Skeletal muscle tissue (tissue), 4 donors: Measurements from ENCODE around the gene MCF2L. TPM values are rescaled to one million over a fixed set of nuclear protein-coding genes. Genes with fewer than 3 reads are reported as not detected.

Experiments
- H3K27ac ChIP-seq: one replicate; pipeline ENCODE4 v1.7.0; 2013; ENCODE audit warnings: mild to moderate bottlenecking, low read depth, low read length, inconsistent platforms
- H3K27me3 ChIP-seq, 3 donors: one replicate each; pipeline ENCODE4 v1.7.0; 2013; ENCODE audit warnings: low read length in 3 of 3; ENCODE audit not compliant: control insufficient read depth in 3 of 3, insufficient read depth in 3 of 3
- H3K36me3 ChIP-seq, 3 donors: one replicate each; pipeline ENCODE4 v1.7.0; 2013; ENCODE audit warnings: low read length in 3 of 3; ENCODE audit not compliant: control insufficient read depth in 3 of 3, insufficient read depth in 3 of 3
- H3K4me1 ChIP-seq, 3 donors: one replicate each; pipeline ENCODE4 v1.7.0; 2013; ENCODE audit warnings: low read length in 3 of 3, mild to moderate bottlenecking in 3 of 3; ENCODE audit not compliant: control insufficient read depth in 3 of 3, insufficient read depth in 3 of 3
- H3K4me3 ChIP-seq, 3 donors: one replicate each; pipeline ENCODE4 v1.7.0; 2013; ENCODE audit warnings: low read length in 3 of 3
- H3K9ac ChIP-seq, 3 donors: one replicate each; pipeline ENCODE4 v1.7.0; 2013; ENCODE audit warnings: low read length in 3 of 3, mild to moderate bottlenecking in 3 of 3, moderate library complexity in 2 of 3, low read depth in 1 of 3
- H3K9me3 ChIP-seq, 3 donors: one replicate each; pipeline ENCODE4 v1.7.0; 2013; ENCODE audit warnings: low read length in 3 of 3; ENCODE audit not compliant: control insufficient read depth in 3 of 3
- total RNA-seq: library from RNA; depleted of rRNA; stranded (reverse); fragments of >200 nt; gene quantifications from one replicate; pipeline ENCODE4 v1.2.3, GENCODE V29; 2014
- donor health status: Osteomylitis.

MCF2L gene
- 18.3 TPM for total RNA-seq

GRCh38 chr13:112968910-112969691 is at the start of gene MCF2L:
MCF2L (plus strand) TSS chr13:112969214; CDS start chr13:112969380, 166 bp downstream.
- H3K4me3 ChIP-seq = peak within 1 kb of the TSS; percentile 49 to 63 (median 59)
- H3K9ac ChIP-seq = peak within 1 kb of the TSS in 2 of 3 donors; percentile 8 to 38
- peak within 1 kb of the TSS; percentile 36 for H3K27ac ChIP-seq
- H3K36me3 ChIP-seq = no peaks in the 10 kb centered on the region
- peaks cover 4 to 22% (median 18%) of the 10 kb centered on the region in 3 donors for H3K4me1 ChIP-seq
- H3K9me3 ChIP-seq = no peaks in the 10 kb centered on the region
- peaks cover 61 to 71% (median 61%) of the 10 kb centered on the region in 3 donors for H3K27me3 ChIP-seq

- no peaks in the 10 kb centered on the region for H3K36me3 ChIP-seq
- H3K4me3 ChIP-seq = no peak overlapping the region
- no peak overlapping the region for H3K27ac ChIP-seq
- no peak overlapping the region for H3K9ac ChIP-seq
- H3K9me3 ChIP-seq = peaks cover 0 to 3% (median 0%) of the 10 kb centered on the region in 3 donors
- H3K4me1 ChIP-seq = peaks cover 0 to 5% (median 5%) of the 10 kb centered on the region in 3 donors
- H3K27me3 ChIP-seq = peaks cover 9 to 19% (median 14%) of the 10 kb centered on the region in 3 donors
These were observed 45.1 kb upstream of the MCF2L start for GRCh38 chr13:112923962-112924361.

GRCh38 chr13:112924365-112924764 is 44.6 kb upstream of the MCF2L start:
- Histone ChIP-seq H3K4me1 (peaks cover 1 to 7% (median 6%) of the 10 kb centered on the region in 3 donors), H3K27ac (no peak overlapping the region), H3K9ac (no peak overlapping the region), H3K36me3 (no peaks in the 10 kb centered on the region), H3K27me3 (peaks cover 10 to 20% (median 17%) of the 10 kb centered on the region in 3 donors), H3K9me3 (peaks cover 0 to 3% (median 0%) of the 10 kb centered on the region in 3 donors), H3K4me3 (no peak overlapping the region)

- Histone ChIP-seq H3K27ac (no peak overlapping the region), H3K4me3 (no peak overlapping the region), H3K9ac (no peak overlapping the region), H3K27me3 (peaks cover 15 to 28% (median 20%) of the 10 kb centered on the region in 3 donors), H3K9me3 (peaks cover 0 to 3% (median 0%) of the 10 kb centered on the region in 3 donors), H3K36me3 (no peaks in the 10 kb centered on the region), H3K4me1 (peaks cover 6 to 8% (median 8%) of the 10 kb centered on the region in 3 donors)
These were observed 43.0 kb upstream of the MCF2L start for GRCh38 chr13:112926003-112926402.

GRCh38 chr13:112926993-112927392 is 42.0 kb upstream of the MCF2L start:
- Histone ChIP-seq H3K4me1 (peaks cover 6 to 12% (median 12%) of the 10 kb centered on the region in 3 donors), H3K9ac (no peak overlapping the region), H3K27me3 (peaks cover 20 to 38% (median 24%) of the 10 kb centered on the region in 3 donors), H3K36me3 (no peaks in the 10 kb centered on the region), H3K27ac (no peak overlapping the region), H3K9me3 (peaks cover 0 to 3% (median 0%) of the 10 kb centered on the region in 3 donors), H3K4me3 (no peak overlapping the region)

- no peak overlapping the region for H3K4me3 ChIP-seq
- peaks cover 22 to 42% (median 24%) of the 10 kb centered on the region in 3 donors for H3K27me3 ChIP-seq
These were observed 40.7 kb upstream of the MCF2L start for GRCh38 chr13:112928020-112928971.

GRCh38 chr13:112928972-112929782 is 39.8 kb upstream of the MCF2L start:
- peaks cover 19 to 42% (median 26%) of the 10 kb centered on the region in 3 donors for H3K27me3 ChIP-seq
- no peaks in the 10 kb centered on the region for H3K36me3 ChIP-seq
- no peak overlapping the region for H3K4me3 ChIP-seq
- peaks cover 6 to 12% (median 12%) of the 10 kb centered on the region in 3 donors for H3K4me1 ChIP-seq
- H3K27ac ChIP-seq = no peak overlapping the region
- H3K9ac ChIP-seq = no peak overlapping the region
- H3K9me3 ChIP-seq = peaks cover 0 to 3% (median 0%) of the 10 kb centered on the region in 3 donors

More at GRCh38 chr13:112928020-112928971, 40.7 kb upstream of the MCF2L start:
- H3K27ac ChIP-seq = no peak overlapping the region
- H3K9ac ChIP-seq = no peak overlapping the region
- peaks cover 0 to 3% (median 0%) of the 10 kb centered on the region in 3 donors for H3K9me3 ChIP-seq
- peaks cover 6 to 12% (median 12%) of the 10 kb centered on the region in 3 donors for H3K4me1 ChIP-seq
- no peaks in the 10 kb centered on the region for H3K36me3 ChIP-seq

GRCh38 chr13:112929783-112930055 is 39.3 kb upstream of the MCF2L start:
- Histone ChIP-seq H3K27me3 (peaks cover 19 to 42% (median 27%) of the 10 kb centered on the region in 3 donors), H3K4me3 (no peak overlapping the region), H3K36me3 (no peaks in the 10 kb centered on the region), H3K27ac (no peak overlapping the region), H3K9me3 (peaks cover 0 to 3% (median 0%) of the 10 kb centered on the region in 3 donors), H3K9ac (no peak overlapping the region), H3K4me1 (peaks cover 6 to 12% (median 12%) of the 10 kb centered on the region in 3 donors)

- peaks cover 19 to 42% (median 27%) of the 10 kb centered on the region in 3 donors for H3K27me3 ChIP-seq
- H3K4me3 ChIP-seq = no peak overlapping the region
- no peak overlapping the region for H3K9ac ChIP-seq
- peaks cover 0 to 3% (median 0%) of the 10 kb centered on the region in 3 donors for H3K9me3 ChIP-seq
- no peaks in the 10 kb centered on the region for H3K36me3 ChIP-seq
- H3K4me1 ChIP-seq = peaks cover 6 to 12% (median 12%) of the 10 kb centered on the region in 3 donors
- no peak overlapping the region for H3K27ac ChIP-seq
These were observed 38.8 kb upstream of the MCF2L start for GRCh38 chr13:112930192-112930591.
